Thyroid gland (tissue), 4 donors: ENCODE results near the gene SMCO1. TPM values are rescaled to one million over a fixed set of nuclear protein-coding genes. Genes with fewer than 3 reads are reported as not detected.
"Not testable (repeated sequence)": the region's sequence is repeated elsewhere in the genome, so short reads cannot be mapped to it uniquely, and the experiment has no call there.

ENCODE experiments used
- DNase-seq, 2 donors: peaks; one replicate each; pipeline ENCODE4 v3.0.0-alpha.2; 2019
- H3K27ac ChIP-seq, 3 donors: fragments of 200-600 bp; sonication (generic); 1 replicate in 2 of 3; 2 replicates in 1 of 3; pipeline ENCODE4 v1.5.1; 2016 to 2019; ENCODE audit warnings: mild to moderate bottlenecking in 1 of 3, moderate library complexity in 1 of 3
- H3K27me3 ChIP-seq: fragments of 200-600 bp; sonication (generic); one replicate; pipeline ENCODE4 v1.5.1; 2019
- H3K36me3 ChIP-seq, 2 donors: fragments of 200-600 bp; sonication (generic); one replicate each; pipeline ENCODE4 v1.5.1; 2016 to 2019
- H3K4me1 ChIP-seq, 2 donors: fragments of 200-600 bp; sonication (generic); one replicate each; pipeline ENCODE4 v1.5.1; 2017 to 2019
- H3K4me3 ChIP-seq, 3 donors: fragments of 200-600 bp; sonication (generic); replicated peaks in 1 of 3; 1 replicate in 2 of 3; 2 replicates in 1 of 3; pipeline ENCODE4 v1.5.1; 2016; ENCODE audit warnings: mild to moderate bottlenecking in 1 of 3
- H3K9me3 ChIP-seq: fragments of 200-600 bp; sonication (generic); one replicate; pipeline ENCODE4 v1.5.1; 2017
- CTCF ChIP-seq, 6 experiments: fragments of 200-600 bp in 3 of 6; fragments of 450-650 bp in 3 of 6; sonication (generic) in 3 of 6; IDR thresholded peaks; one replicate each; pipeline ENCODE4 v1.5.1; 2016 to 2019; ENCODE audit warnings: antibody characterized with exemption in 6 of 6, mild to moderate bottlenecking in 2 of 6, inconsistent platforms in 1 of 6, moderate library complexity in 1 of 6
- POLR2A ChIP-seq, 2 donors: fragments of 450-650 bp; IDR thresholded peaks; one replicate each; pipeline ENCODE4 v1.6.1; 2017; ENCODE audit warnings: antibody characterized with exemption in 2 of 2, mild to moderate bottlenecking in 2 of 2, moderate library complexity in 1 of 2
- WGBS, 2 donors: methylation state at CpG; one replicate each; pipeline ENCODE4 v1.1.5; 2017; 5-methylcytosine and 5-hydroxymethylcytosine counted together
- intact Hi-C: fragments of 100-400 bp; cut with DNase I; formaldehyde crosslinking; loops from one replicate; pipeline ENCODE4 v1.15.1; 2023
- small RNA-seq: library from RNA; depleted of rRNA; stranded (forward); fragments of <200 nt; gene quantifications from one replicate; pipeline ENCODE3, GENCODE V24; 2016
- total RNA-seq, 4 donors: library from RNA; depleted of rRNA; stranded (reverse); fragments of >200 nt; gene quantifications; one replicate each; pipeline ENCODE4 v1.2.3, GENCODE V29; 2016

Gene SMCO1
- total RNA-seq, 4 donors from 2014 or later = not detected

GRCh38 chr3:196458063-196458462, 57.1 kb downstream of the SMCO1 start:
- Histone ChIP-seq H3K4me1 (no peaks in the 10 kb centered on the region), H3K4me3 (no peak overlapping the region), H3K9me3 (no peaks in the 10 kb centered on the region), H3K27me3 (no peaks in the 10 kb centered on the region), H3K27ac (no peak overlapping the region), H3K36me3 (no peaks in the 10 kb centered on the region)
- intact Hi-C loops = no loop called here
- 82 to 84% methylated on average over 4 of the region's 4 CpGs for WGBS, 2 donors
- TF ChIP-seq CTCF (IDR thresholded peaks at IDR 0.05) (no peak), POLR2A (IDR thresholded peaks at IDR 0.05) (no peak)
- DNase-seq = no peak

- H3K4me1 ChIP-seq, H3K27me3 ChIP-seq, H3K9me3 ChIP-seq, DNase-seq, intact Hi-C loops, H3K4me3 ChIP-seq, H3K27ac ChIP-seq, H3K36me3 ChIP-seq: not testable (repeated sequence)
- WGBS, 2 donors = 73 to 74% methylated on average over 7 of the region's 7 CpGs
Observed at GRCh38 chr3:196457470-196457869, 57.7 kb downstream of the SMCO1 start.

Small RNA genes within 50 kb of the gene (small RNA-seq; reads per million reads assigned to genes)
- gene RPS29P3 = not detected

Other genes starting within 250 kb of the SMCO1 start
- 10 to 100 TPM; 59.5 to 80.4 (median 73.1) TPM for gene PCYT1A, start 227.6 kb downstream of the SMCO1 start, total RNA-seq
- 10 to 100 TPM in 3 of 4 donors, 1 to 10 TPM in 1; 4.6 to 16.8 (median 13.2) TPM for gene DYNLT2B, start 197.1 kb downstream of the SMCO1 start, total RNA-seq
- under 1 TPM in 2 of 4 donors, not detected in 2; 0.59 to 0.94 TPM for gene TM4SF19, start 177.0 kb downstream of the SMCO1 start, total RNA-seq
- 10 to 100 TPM; 16.8 to 38.4 (median 23.2) TPM for gene UBXN7, start 82.9 kb downstream of the SMCO1 start, total RNA-seq
- 10 to 100 TPM; 14.7 to 21.3 (median 17.9) TPM for gene RNF168, start 11.6 kb downstream of the SMCO1 start, total RNA-seq
- gene WDR53, start 53.2 kb upstream of the SMCO1 start, total RNA-seq = 10 to 100 TPM in 1 of 4 donors, 1 to 10 TPM in 3; 3.7 to 13.0 (median 4.4) TPM
- 1 to 10 TPM; 4.0 to 8.9 (median 5.7) TPM for gene FBXO45, start 53.3 kb upstream of the SMCO1 start, total RNA-seq
- 1 to 10 TPM; 1.2 to 3.9 (median 1.7) TPM for gene NRROS, start 124.3 kb upstream of the SMCO1 start, total RNA-seq
- gene CEP19, start 196.9 kb upstream of the SMCO1 start, total RNA-seq = 1 to 10 TPM; 1.2 to 5.2 (median 3.8) TPM
- gene PIGX, start 197.0 kb upstream of the SMCO1 start, total RNA-seq = 10 to 100 TPM; 23.1 to 40.6 (median 31.3) TPM
- 10 to 100 TPM; 29.9 to 43.8 (median 39.0) TPM for gene PAK2, start 224.5 kb upstream of the SMCO1 start, total RNA-seq